K562 (cell line): ENCODE data around the gene PMM1. TPM values are rescaled to one million over a fixed set of nuclear protein-coding genes. Genes with fewer than 3 reads are reported as not detected.

ENCODE experiments used
- ATAC-seq: fragments of 200-7000 bp; cut with Tn5 transposase; 3 replicates; pipeline ENCODE4 v1.9.1; 2020; ENCODE audit warnings: moderate library complexity
- BruUV-seq: library from RNA; stranded (reverse); fragments of 400-500 nt; replicated peaks from 2 replicates; lab custom pipeline; 2021; lab: Mats Ljungman, UMichigan
- CTCF ChIA-PET: fragments of 300-600 bp; formaldehyde crosslinking; extraction: SDS; loops from one replicate; lab custom pipeline; 2021; ENCODE audit warnings: low intra/inter-chr PET ratio; lab: Yijun Ruan, JAX
- POLR2A ChIA-PET: fragments of 300-600, 350-650 bp; sonication (Branson Sonifier 250); formaldehyde crosslinking; extraction: SDS; loops from one replicate; lab custom pipeline; 2021; ENCODE audit warnings: antibody characterized with exemption, inconsistent platforms; lab: Yijun Ruan, JAX
- DNase-seq, 4 experiments: peaks; one replicate each; pipeline versions ENCODE4 v3.0.0 to v3.0.0-alpha.2; 2011 to 2018; ENCODE audit warnings: low spot score in 3 of 4, mixed read lengths in 3 of 4; ENCODE audit errors: extremely low read depth in 1 of 4
- FAIRE-seq: peaks from 2 replicates; lab custom pipeline; 2011; peaks lifted over from hg19 to GRCh38; lab: Jason Lieb, UNC
- H2AFZ ChIP-seq: 2 replicates; pipeline ENCODE4 v1.6.0; 2011; ENCODE audit warnings: low read depth, low read length, control low read depth, inconsistent platforms
- H3K27ac ChIP-seq: fragments of 200-600 bp; 3 replicates; pipeline ENCODE4 v1.8.0; 2011; ENCODE audit warnings: low read depth, mild to moderate bottlenecking, control low read depth, inconsistent platforms, low read length, moderate library complexity, mixed read lengths; ENCODE audit errors: extremely low read depth
- H3K27me3 ChIP-seq, 2 experiments: fragments of 300-600 bp in 1 of 2; 2 replicates in 1 of 2; 3 replicates in 1 of 2; pipeline versions ENCODE4 v1.6.0 to v1.8.0; 2011; ENCODE audit warnings: inconsistent platforms in 2 of 2, low read length in 2 of 2, mild to moderate bottlenecking in 1 of 2, mixed read lengths in 1 of 2, moderate library complexity in 1 of 2; ENCODE audit not compliant: control insufficient read depth in 2 of 2, insufficient read depth in 2 of 2
- H3K36me3 ChIP-seq: fragments of 300-600 bp; 3 replicates; pipeline ENCODE4 v1.8.0; 2011; ENCODE audit warnings: mild to moderate bottlenecking, low read length, inconsistent platforms; ENCODE audit not compliant: control insufficient read depth, insufficient read depth
- H3K4me1 ChIP-seq, 2 experiments: fragments of 200-600 bp in 1 of 2; replicated peaks in 1 of 2; 2 replicates in 1 of 2; 3 replicates in 1 of 2; pipeline versions ENCODE4 v1.5.1 to v1.8.0; 2011; ENCODE audit warnings: inconsistent platforms in 2 of 2, low read length in 2 of 2, mild to moderate bottlenecking in 1 of 2, mixed read lengths in 1 of 2, moderate library complexity in 1 of 2; ENCODE audit not compliant: control insufficient read depth in 2 of 2, insufficient read depth in 2 of 2
- H3K4me2 ChIP-seq: 2 replicates; pipeline ENCODE4 v1.6.1; 2011; ENCODE audit warnings: low read length, control low read depth, inconsistent platforms, mixed read lengths; ENCODE audit not compliant: insufficient read depth
- H3K4me3 ChIP-seq: fragments of 200-600 bp; sonication (generic), shearing (Covaris generic); 2 replicates; pipeline ENCODE4 v1.5.1; 2016; ENCODE audit warnings: control low read depth, inconsistent platforms
- H3K79me2 ChIP-seq: fragments of 200-600 bp; 3 replicates; pipeline ENCODE4 v1.8.0; 2011; ENCODE audit warnings: low read length, inconsistent platforms; ENCODE audit not compliant: control insufficient read depth, insufficient read depth
- H3K9ac ChIP-seq, 2 experiments: 2 replicates each; pipeline versions ENCODE4 v1.6.0 to v1.6.1; 2011; ENCODE audit warnings: low read depth in 2 of 2, low read length in 2 of 2, control low read depth in 1 of 2, inconsistent platforms in 1 of 2, mild to moderate bottlenecking in 1 of 2, mixed read lengths in 1 of 2; ENCODE audit not compliant: insufficient read depth in 1 of 2
- H3K9me1 ChIP-seq: one replicate; pipeline ENCODE4 v1.6.0; 2011; ENCODE audit warnings: inconsistent platforms, mild to moderate bottlenecking, low read length, moderate library complexity; ENCODE audit not compliant: control insufficient read depth, insufficient read depth
- H3K9me3 ChIP-seq: replicated peaks from 2 replicates; pipeline ENCODE4 v1.5.1; 2011; ENCODE audit warnings: low read depth, low read length, inconsistent platforms; ENCODE audit not compliant: control insufficient read depth, insufficient read depth
- H4K20me1 ChIP-seq: replicated peaks from 2 replicates; pipeline ENCODE4 v1.6.1; 2011; ENCODE audit warnings: low read length, inconsistent platforms, mixed read lengths; ENCODE audit not compliant: control insufficient read depth, insufficient read depth
- CSDE1 ChIP-seq, 2 experiments: fragments of 450-650 bp; IDR thresholded peaks; 2 replicates each; pipeline ENCODE4 v1.6.1; 2016; ENCODE audit warnings: mild to moderate bottlenecking in 1 of 2
- E2F6 ChIP-seq, 2 experiments: IDR thresholded peaks; 2 replicates each; pipeline ENCODE4 v1.6.1; 2011; ENCODE audit warnings: borderline replicate concordance in 1 of 2, control low read depth in 1 of 2, low read depth in 1 of 2, low read length in 1 of 2, mild to moderate bottlenecking in 1 of 2, mixed read lengths in 1 of 2, moderate library complexity in 1 of 2; ENCODE audit not compliant: insufficient read depth in 1 of 2, insufficient read length in 1 of 2, poor library complexity in 1 of 2, severe bottlenecking in 1 of 2; ENCODE audit errors: extremely low read depth in 1 of 2
- IFI16 ChIP-seq: fragments of 250-450 bp; sonication (Bioruptor Pico); IDR thresholded peaks from 2 replicates; pipeline ENCODE4 v2.1.2; 2022; ENCODE audit warnings: mild to moderate bottlenecking, inconsistent platforms
- PRPF4 ChIP-seq: fragments of 200-400 bp; formaldehyde crosslinking; IDR thresholded peaks from one replicate; pipeline ENCODE4 v1.6.1; 2017; ENCODE audit warnings: low read length, low read depth, mild to moderate bottlenecking; ENCODE audit not compliant: insufficient read depth, poor library complexity, severe bottlenecking
- SMARCA4 ChIP-seq: fragments of 450-650 bp; IDR thresholded peaks from 2 replicates; pipeline ENCODE4 v1.6.1; 2016
- SREBF2 ChIP-seq: sonication (generic); formaldehyde crosslinking; IDR thresholded peaks from 2 replicates; pipeline ENCODE4 v1.4.0; 2020; ENCODE audit warnings: mild to moderate bottlenecking, missing genetic modification reagents
- ZBTB34 ChIP-seq: fragments of 250-450 bp; sonication (Bioruptor Pico); IDR thresholded peaks from 2 replicates; pipeline ENCODE4 v1.8.0; 2021; ENCODE audit warnings: mild to moderate bottlenecking, moderate library complexity
- WGBS: fragments of 100-300 bp; shearing (Covaris generic); methylation state at CpG from one replicate; pipeline ENCODE4 v1.1.6; 2016; ENCODE audit warnings: low coverage, mixed read lengths; ENCODE audit not compliant: insufficient coverage; ENCODE audit errors: missing lambda C conversion rate; 5-methylcytosine and 5-hydroxymethylcytosine counted together
- in situ Hi-C: fragments of 300-500 bp; cut with MboI; formaldehyde crosslinking; loops from 4 replicates; pipeline ENCODE4 v1.15.0; 2018; ENCODE audit warnings: inconsistent platforms, mixed read lengths
- intact Hi-C: fragments of 100-400 bp; cut with micrococcal nuclease; formaldehyde crosslinking; loops from 2 replicates; pipeline ENCODE4 v1.14.2; 2022
- polyA plus RNA-seq, 8 experiments: library from polyadenylated mRNA; depleted of rRNA in 4 of 8; stranded (reverse) in 5 of 8; unstranded in 3 of 8; fragments of >200 nt; fragmentation: Nextera tagmentation in 2 of 8; fragmentation: Illumina TruSeq in 1 of 8; extraction: Ambion mirVana in 2 of 8; extraction: Trizol in 1 of 8; gene quantifications; 2 replicates each; pipeline versions ENCODE4 v1.2.1 to v1.2.3, GENCODE V29; 2011 to 2014; ENCODE audit warnings: inconsistent platforms in 1 of 8, missing spikeins in 1 of 8
- total RNA-seq, 7 experiments: library from RNA; depleted of rRNA in 6 of 7; stranded (reverse); fragments of >200 nt in 6 of 7; fragmentation: Illumina TruSeq in 2 of 7; extraction: Trizol in 2 of 7; gene quantifications; 2 replicates each; pipeline versions ENCODE4 v1.2.1 to v1.2.3, GENCODE V29; 2011 to 2021; ENCODE audit warnings: low replicate concordance in 1 of 7

PMM1 gene
- total and polyA plus RNA-seq, 9 of the 15 experiments (the other 6 are each of a cell fraction or from before 2014, with no cell fraction given), result 10.2 to 31.7 (median 20.3) TPM

- Histone ChIP-seq H3K9me3 (no peaks in the 10 kb centered on the region), H2AFZ (no peak overlapping the region), H3K79me2 (no peaks in the 10 kb centered on the region), H4K20me1 (no peaks in the 10 kb centered on the region), H3K27ac (no peak overlapping the region), H3K27me3 (no peaks in the 10 kb centered on the region), H3K4me1 (peaks cover 0 to 4% of the 10 kb centered on the region in 2 experiments; a peak in 3 of 5 replicates), H3K9ac (no peak overlapping the region), H3K9me1 (no peaks in the 10 kb centered on the region), H3K4me3 (no peak overlapping the region), H3K4me2 (no peak overlapping the region)
- no peak for ATAC-seq
- no peak for DNase-seq
- in situ Hi-C loops (no loop called here), intact Hi-C loops (no loop called here)
- WGBS, result 76% methylated on average over 7 of the region's 12 CpGs
- ChIA-PET CTCF (no interaction called here), POLR2A (no interaction called here)
- no TSS peak for BruUV-seq
- FAIRE-seq, result no peak
- TF ChIP-seq CSDE1 (IDR thresholded peaks at IDR 0.05) (no peak), IFI16 (CRISPR knock-in tag) (no peak), PRPF4 (no peak), ZBTB34 (CRISPR knock-in tag) (no peak), SREBF2 (CRISPR knock-in tag) (no peak), SMARCA4 (no peak), E2F6 (IDR thresholded peaks at IDR 0.05; ENCODE audit: borderline replicate concordance in 1 of 2, extremely low read depth in 1 of 2, insufficient read depth in 1 of 2, insufficient read length in 1 of 2, low read depth in 1 of 2, low read length in 1 of 2, poor library complexity in 1 of 2, severe bottlenecking in 1 of 2) (no peak)
- TF ChIP-seq, all 486 proteins: peak for 0
- H3K36me3 ChIP-seq, result no peaks in the 10 kb centered on the region
Measured at GRCh38 chr22:41550952-41551491, 38.6 kb downstream of the PMM1 start.
